Stimulated activated naive CD8-positive, alpha-beta T cell treated with anti-CD3 and anti-CD28 coated beads, Interleukin-15, Interleukin-2, amounts not matched to agents 100 U/mL and 50 U/mL, for 24 hours (primary cell): Measurements from ENCODE around the gene SPTLC3.
"Not testable (repeated sequence)": the region's sequence is repeated elsewhere in the genome, so short reads cannot be mapped to it uniquely, and the experiment has no call there.

Experiments
- ATAC-seq: fragments of 150-1000 bp; cut with Tn5 transposase; one replicate; pipeline ENCODE4 v1.10.0; 2021
- DNase-seq: peaks from one replicate; pipeline ENCODE4 v3.0.0; 2021

The SPTLC3 gene

DNA sequence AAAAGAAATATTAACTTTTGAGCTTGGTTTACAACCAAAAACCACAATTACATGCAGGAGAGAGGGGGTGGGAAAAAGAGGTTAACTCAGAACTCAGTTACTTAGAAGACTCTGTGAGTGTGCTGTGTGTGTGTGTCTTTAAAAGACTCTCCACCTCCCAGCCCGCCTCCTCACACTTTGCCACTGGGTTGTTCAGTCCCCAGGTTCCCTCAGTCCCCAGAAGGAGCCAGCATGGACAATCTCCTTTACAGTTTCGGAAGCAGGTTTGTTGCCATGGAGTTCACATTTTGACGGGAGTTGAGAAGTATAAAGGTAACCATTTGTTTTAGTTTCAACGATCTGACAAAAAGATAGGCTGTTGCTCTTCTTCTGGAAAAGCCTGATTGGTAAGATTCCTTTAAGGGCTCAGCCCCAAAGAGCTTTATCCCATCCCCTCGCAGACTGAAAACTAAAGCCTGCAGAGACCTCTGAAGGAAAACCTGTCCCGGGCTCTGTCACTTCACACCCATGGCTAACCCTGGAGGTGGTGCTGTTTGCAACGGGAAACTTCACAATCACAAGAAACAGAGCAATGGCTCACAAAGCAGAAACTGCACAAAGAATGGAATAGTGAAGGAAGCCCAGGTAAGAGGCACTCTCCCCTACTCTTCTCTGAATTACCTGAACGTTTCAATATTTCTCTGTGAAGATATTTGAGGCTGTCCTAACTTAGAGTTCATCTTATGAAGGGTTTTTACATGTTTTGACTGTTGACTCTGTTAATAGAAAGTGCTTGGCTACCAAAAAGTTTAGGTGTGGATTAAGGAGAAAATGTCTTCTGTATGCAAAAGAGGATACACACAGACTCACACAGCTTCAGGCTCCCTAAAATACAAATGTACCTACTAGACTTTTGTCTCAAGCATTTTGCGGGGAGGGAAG lies at the start of gene SPTLC3:
Gene SPTLC3 (plus strand): TSS at position 212 of the 921 bp plus-strand sequence. CDS start 296 bp downstream, at position 508.
- DNase-seq (peak; percentile 13), ATAC-seq (peak; percentile 53)

DNA sequence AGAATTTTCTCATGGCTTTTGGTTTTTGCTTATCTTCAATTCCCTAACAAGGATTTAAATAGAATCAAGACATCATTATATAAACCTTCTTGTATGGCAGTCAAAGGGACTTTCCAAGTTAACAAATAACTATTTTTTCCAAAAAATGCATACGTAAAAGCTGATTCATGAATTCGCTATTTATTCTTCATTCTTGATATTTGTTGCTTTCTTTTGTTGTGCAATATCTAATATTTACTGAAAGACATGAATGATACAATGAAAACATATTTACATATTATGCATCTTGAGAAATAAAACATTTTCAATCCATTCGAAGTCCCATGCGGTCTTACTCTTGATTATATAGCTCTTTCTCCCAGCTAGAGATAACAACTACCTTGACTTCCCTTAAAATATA lies 47.0 kb upstream of the SPTLC3 start:
- DNase-seq: no peak
- no peak for ATAC-seq

DNA sequence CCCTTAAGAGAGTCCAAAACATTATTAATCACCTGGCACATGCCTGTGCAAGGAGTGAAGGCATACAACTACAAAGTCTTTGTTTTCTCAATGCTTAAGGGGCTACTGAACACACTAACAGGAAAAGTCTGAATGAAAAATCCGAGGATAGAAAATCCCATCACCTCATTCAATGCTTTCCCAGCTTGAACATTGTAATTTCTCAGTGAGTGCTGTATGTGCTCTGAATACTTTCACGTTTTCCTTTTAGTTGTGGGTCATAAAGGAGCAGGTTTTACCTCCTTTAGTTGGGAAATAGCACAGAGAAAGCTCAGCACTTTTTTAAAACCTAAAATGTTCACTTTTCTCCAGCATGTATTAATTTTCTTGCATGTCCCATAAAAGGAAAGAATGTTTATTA lies 45.9 kb upstream of the SPTLC3 start:
- ATAC-seq: no peak

DNA sequence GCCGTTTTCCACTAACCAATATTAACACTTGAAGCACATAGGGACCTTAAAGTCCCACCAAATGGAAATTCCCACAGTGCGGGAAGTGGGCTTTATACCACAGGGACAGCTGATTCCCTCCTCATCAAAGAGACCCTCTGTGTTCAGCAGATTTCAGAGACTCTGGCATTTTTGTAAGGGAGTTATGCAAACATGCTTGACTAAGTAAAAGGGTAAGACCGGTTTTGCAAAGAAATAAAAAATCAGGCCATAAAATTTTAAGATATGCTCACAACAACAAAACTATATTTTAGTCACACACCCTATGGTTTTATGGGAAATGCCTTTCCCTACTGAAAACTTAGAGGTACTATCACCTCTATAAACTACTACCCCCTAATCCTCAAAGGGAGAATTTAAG lies 45.4 kb upstream of the SPTLC3 start:
- ATAC-seq (no peak), DNase-seq (no peak)

More for the DNA sequence above, 45.9 kb upstream of the SPTLC3 start:
- no peak for DNase-seq

DNA sequence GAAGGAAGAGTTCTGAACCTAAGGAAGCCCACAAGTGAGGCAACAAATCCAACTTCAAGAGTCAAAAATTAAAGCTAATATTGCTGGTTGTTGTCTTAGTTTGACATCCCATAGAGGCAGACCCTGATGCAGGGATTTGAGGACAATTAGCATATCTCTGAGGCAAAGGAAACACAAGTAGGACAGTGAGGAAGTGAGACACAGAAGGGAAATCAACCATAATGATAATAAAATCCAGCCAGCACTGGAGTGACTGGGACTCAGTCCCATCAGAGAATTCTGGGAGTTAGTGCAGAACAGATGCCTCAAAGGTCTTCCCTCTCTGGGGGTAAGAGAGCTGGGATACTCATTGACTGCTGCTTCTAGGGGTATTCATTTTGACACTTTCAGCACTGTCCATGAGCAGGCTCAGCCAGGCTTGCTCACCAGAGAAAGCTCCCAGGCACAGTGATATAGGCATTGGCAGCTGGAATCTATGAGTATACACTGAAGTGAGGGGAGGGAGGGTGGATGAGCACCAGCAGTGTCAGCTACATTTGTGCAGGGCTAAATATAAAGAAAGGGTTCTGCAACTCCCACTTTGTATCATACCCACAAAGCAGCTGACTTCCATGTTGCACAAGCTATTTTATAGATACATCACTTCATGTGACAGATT lies 43.4 kb upstream of the SPTLC3 start:
- DNase-seq (no peak), ATAC-seq (no peak)

DNA sequence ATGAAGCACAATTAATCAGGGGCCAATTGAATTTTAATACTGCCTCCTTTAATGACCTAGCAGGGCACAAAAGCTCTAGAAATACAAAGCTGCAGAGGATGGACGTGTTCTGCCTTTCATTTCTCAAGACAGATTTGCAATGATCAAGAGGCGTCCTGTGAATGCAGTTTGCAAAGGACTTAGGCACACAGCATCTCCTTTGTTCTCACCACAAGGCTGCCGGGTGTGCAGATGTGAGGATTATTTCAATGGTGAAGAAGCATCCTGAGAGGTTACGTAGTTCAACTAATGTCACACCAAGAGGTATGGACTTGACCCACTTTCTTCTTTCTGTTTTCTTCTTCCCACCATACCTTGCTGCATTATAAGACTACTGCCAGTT lies 42.9 kb upstream of the SPTLC3 start:
- DNase-seq (no peak), ATAC-seq (no peak)

DNA sequence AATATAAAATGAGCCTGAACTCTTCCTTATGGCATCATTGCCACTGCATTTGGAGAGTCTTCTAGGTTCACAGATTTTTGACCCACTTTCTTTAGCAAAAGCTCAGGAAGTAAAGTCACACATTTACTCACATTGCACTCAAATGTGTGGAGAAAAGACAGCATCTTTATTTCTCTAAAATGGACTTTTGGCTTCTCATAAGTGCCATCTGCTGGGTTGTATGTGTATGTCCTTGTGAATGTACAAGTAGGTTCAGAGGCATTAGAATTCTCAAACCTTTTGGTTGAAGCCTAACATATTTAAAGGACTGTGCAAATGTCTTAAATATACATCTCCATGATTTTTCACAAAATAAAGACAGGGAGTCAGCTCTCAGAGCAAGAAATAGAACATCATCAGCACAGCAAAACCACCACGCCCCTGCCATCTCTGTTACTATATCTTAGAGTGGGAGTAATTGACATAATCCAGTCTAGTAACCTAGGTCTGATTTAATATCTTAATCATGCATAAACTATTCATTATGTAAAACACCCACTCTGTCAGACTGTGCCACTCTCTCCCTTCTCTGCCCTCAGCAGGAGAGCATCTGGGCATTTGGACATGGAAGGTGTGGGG lies 42.2 kb upstream of the SPTLC3 start:
- ATAC-seq (peak; percentile 23), DNase-seq (no peak)

DNA sequence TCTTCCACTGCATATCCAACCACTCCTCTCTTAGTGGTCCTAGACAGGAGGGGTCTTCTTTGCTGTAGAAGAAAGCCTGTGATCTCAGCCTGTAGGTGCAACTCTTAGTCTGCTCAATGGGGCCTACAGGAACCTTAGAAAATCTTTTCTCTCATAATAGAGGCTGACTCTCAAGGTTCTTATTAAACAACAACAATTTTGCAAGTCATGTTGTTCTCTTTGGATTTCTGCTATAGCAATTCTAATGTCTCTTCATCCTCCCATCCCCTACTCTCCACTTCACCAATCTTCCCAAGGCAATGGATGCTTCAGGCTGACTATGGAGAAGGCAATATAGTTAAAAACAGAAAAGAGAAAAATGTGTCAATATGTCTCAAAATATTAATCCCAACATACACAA lies 40.8 kb upstream of the SPTLC3 start:
- no peak for ATAC-seq
- no peak for DNase-seq

DNA sequence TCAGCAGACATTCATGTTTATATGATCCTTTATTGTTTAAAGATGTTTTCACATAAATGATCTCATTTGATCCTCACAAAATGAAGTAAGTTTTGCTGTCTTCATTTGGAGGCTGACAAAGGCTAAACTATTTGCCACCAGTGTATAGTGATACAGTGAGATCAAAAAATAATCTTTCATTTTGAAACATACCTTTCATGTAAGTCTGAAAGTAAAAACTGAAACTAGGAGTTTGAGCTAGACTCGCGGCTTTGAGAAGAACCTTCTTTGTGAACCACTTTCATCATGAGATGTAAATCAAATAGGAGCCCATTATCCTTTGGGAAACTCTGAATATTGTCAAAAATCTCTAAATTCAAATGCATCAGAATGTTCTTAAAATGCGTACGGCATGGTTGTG lies 40.3 kb upstream of the SPTLC3 start:
- no peak for ATAC-seq

DNA sequence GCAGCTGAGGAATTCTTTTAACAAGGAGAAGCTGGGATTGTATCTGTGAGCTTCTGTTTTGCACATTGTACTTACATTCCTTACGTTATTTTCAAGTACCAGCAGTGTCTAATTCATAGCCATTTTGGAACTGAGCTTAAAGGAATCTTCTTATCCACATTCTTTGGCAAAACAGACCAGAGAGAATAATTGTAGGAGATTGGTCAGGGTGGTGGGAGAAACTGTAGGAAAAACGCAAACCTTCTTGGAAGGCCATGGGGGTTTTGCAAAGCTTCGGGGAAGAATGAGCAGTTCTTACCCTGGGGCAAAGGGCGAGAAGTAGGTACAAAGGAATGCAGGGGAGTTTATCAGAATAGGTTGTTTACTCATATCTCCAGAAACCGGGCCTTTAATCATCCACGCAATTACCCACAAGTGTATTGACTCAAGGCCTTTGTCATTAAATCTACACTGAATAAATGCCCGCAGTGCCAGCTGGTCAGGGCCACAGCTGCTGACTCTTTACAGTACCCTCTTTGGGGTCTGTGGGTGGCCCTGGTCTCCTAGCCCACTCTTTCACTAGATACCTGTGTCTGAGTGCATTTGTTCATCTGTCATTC lies 39.6 kb upstream of the SPTLC3 start:
- DNase-seq (no peak), ATAC-seq (no peak)

More for the DNA sequence above, 40.3 kb upstream of the SPTLC3 start:
- DNase-seq: no peak

DNA sequence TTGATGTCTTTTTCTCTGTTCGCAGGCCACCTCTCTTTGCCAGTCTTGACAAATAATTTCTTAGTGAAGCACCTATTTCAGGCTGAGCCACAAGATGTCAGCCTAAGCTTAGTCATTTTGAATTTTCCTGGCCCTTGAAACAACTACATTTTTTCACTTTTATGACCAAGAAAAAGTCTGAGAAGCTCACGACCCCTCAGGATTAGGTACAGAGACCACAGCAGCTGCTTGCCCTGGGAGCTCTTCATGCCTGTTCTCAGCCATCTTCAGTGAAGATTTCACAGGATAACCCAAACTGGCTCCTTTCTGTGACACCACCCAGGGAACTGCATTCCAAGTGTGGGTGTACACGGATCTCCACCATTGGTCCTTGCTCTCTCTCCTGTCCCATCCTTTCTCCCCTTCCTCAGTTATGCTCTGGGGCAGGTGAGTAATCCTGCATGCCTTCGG lies 38.4 kb upstream of the SPTLC3 start:
- DNase-seq (no peak), ATAC-seq (no peak)

DNA sequence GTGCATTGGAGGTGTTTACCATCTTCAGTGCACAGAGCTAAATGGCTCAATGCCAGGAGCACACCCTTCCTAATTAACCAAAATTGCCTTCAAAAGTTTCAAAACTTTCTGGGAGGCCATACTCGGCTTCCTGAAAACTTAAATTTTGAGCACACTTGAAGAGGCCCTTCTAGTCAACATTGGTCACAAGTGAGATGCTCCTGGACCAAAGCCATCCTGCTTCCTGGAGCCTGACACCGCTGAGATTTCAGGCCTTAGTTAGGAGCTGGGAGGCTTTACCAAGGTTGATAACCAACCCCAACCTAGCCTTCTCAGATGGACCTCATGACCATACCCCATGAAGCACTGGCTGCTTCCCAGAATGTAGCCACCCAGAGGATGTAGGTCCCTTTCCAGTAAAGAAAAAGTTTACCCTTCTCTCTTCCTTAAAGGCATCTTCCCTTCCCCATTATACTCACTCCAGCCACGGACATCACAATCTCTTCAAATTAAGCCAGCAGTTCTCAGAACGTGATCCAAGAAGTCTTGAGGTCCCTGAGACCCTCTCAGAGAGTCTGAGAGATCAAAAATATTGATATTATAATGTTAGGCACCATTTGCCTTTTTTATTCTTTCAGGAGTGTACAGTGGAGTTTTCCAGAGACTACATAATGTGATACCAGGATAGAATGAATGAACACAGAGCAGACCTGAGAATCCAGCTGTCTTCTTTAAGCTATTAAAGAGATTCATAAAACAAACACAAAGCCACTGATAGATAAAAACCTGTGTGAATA lies 32.8 kb upstream of the SPTLC3 start:
- DNase-seq: no peak
- ATAC-seq: no peak

DNA sequence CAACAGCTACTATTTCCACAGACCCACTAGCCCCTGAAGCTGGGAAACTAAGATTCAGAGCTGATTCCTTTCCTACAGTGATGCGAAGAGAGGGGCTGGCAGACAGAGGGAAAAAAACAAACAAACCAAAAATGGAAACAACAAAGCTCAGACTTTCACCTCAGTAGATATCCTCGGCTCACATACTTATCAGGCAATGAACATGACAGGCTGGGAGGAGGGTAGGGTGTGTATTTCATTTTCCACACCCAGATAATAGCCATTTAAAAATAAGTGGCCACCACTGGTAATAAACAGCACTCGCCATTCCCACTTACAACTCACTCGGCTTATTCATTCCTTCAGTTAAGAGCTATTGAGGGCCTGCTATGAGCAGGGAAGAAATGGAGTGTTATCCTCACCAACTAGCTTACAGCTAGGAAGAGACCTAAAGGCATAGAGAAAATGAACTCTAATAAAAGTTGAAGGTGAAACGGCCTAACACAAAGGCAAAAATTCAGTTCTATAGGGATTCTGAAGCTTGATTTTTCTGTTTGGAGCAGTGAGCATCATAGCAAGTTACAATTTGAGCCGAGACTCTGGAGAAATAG lies 32.0 kb upstream of the SPTLC3 start:
- ATAC-seq (no peak), DNase-seq (no peak)

DNA sequence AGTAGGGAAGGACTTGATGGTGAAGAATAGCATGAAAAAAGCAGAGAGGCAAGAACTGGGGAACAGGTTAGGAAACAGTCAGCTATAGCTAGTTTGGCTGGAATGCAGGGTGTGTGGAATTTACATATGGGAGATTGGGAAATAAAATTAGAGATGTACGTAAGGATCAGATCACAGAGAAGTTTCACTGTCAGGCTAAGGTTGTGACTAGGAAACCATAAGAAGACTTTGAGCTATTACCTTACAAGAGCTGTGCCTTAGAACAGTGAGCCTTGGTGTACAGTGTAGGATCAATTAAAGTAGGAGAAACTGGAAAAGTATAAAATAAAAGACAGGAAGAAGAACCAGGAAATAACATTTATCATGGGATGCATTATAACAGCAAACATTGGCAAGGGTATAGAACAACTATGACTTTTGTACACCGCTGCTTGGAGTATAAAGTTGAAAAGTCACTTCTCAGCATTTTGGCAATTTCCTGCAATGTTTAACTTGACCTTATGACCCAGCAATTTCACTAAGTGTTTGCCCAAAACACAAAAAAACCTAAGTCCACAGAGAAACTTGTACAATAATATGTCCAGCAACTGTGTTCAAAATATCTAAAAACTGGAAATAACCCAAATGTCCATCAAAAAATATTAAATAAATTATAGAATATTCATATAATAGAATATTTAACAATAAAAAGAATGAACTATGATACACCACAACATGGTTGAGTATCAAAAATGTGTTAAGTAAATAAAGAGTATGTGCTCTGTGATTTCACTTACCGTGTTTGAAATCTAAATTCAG lies 31.2 kb upstream of the SPTLC3 start:
- DNase-seq (no peak), ATAC-seq (no peak)

DNA sequence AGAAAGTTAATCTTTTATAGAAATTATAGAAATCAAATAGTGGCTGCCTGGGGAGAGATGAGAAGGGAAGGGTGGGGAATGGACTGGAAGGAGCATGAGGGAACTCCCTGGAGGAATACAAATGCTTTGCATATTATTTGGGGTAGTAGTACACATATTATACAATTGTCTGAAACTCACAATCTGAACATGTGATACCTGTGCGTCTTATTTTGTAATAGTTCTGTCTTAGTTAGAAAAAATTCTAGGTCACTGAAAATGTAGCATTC lies 30.7 kb upstream of the SPTLC3 start:
- ATAC-seq (no peak), DNase-seq (no peak)

DNA sequence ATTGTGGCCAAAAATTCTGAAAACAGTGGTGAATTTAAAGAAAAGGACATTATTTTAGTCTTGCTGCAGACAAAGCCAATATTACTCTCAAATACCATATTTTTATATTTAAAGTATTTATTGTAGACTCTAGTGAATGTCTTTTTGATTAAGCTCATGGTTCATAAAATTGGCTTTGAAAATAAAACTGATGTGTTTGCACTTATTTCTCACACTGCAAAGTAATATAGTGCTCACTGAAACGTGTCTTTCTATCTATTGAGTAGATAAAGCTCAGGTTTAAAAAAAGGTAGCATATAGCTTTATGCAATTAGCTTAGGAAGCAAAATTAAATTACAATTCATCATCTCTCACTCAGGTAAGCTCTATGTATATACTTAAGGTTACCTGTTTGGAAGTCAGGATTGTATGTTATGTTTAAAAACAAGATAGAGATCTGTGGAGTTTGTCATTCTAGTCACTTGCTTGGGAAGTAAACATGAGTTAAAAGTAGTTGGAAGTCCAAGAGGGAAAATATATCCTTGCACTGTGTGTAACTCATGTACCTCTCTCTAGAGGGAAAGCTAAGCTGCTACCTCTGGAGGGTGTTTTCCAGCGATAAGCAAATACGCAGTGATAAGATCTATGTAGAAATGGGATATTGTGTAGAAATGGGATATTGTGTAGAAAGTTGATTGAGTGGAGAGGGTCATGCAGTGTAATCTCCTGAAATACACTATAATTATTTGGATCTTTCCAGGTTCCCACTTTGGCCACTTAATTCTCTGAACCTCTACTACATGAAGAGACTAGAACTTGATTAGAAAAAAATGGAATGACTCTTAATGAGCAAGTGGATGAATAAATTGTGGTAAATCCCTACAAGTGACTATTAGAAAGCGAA lies 29.9 kb upstream of the SPTLC3 start:
- DNase-seq (no peak), ATAC-seq (no peak)

DNA sequence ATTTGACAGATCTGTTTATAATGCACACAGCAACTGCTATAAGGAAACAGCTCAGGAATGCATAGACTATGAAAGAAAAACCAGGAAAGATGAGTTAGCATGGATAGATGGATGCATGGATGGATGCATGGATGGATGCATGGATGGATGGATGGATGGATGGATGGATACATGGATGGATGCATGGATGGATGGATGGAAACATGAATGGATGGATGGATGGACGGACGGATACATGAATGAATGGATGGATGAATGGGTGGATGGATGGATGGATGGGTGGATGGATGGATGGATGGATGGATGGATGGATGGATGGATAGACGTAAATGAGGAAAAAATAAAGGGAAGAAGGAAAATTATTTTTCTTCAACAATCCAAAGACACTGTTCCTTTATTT lies 29.1 kb upstream of the SPTLC3 start:
- not testable (repeated sequence) for DNase-seq, ATAC-seq

DNA sequence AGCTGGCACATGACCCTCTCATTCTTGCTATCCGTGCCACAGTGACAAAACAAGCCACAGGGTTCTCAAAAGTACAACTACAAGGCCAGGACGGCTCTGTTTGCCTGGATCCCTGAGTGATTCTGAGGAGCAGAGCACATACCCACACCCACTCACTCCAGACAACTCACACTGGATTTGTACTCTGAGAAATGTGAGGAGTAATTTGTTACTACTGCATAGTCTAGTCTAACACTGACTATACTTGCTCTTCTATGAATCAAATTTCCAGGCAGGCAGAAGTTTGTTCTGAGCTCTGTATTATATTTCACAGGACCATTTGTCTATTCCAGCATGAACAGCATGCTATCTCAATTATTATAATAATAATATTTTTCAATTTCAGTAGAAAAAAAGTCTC lies 26.7 kb upstream of the SPTLC3 start:
- DNase-seq: no peak
- ATAC-seq: no peak

DNA sequence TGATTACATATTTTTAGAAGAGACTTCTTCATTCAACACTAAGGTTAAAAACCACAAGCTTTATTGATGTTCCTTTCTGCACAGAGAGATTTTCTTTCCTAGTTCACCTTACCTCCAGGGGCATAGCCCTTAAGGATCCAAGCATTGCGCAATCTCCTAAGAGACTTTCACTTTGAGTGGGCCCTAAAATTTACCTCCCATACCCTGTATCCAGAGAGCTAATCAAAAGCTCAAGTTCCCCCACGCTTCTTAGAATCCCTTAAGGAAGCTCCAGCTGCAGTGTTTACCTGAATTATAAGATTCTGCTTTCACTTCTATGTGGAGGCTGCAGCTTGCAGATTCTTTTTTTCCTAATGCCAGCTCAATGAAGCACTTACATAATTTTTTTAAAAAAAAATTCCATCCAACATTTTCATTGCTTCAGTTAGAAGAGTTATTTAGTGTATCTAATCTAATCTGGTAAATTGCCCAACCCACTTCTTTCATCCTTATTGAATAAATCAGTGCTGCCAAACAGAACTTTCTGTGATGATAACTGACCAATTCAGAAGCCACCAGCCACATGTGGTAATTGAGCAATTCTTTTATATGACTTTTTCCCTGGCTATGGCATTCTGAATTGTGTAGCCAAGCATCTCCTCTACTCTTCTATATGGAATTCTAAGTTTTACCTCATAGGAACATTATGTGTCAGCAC lies 24.6 kb upstream of the SPTLC3 start:
- DNase-seq: no peak
- ATAC-seq: no peak
